ENCODE data around the gene EXOSC10. TPM values are rescaled to one million over a fixed set of nuclear protein-coding genes. Genes with fewer than 3 reads are reported as not detected.
"Not testable (repeated sequence)": the region's sequence is repeated elsewhere in the genome, so short reads cannot be mapped to it uniquely, and the experiment has no call there.

The EXOSC10 gene
- total RNA-seq, 1 experiment from 2014 or later, result 57.7 TPM

DNA sequence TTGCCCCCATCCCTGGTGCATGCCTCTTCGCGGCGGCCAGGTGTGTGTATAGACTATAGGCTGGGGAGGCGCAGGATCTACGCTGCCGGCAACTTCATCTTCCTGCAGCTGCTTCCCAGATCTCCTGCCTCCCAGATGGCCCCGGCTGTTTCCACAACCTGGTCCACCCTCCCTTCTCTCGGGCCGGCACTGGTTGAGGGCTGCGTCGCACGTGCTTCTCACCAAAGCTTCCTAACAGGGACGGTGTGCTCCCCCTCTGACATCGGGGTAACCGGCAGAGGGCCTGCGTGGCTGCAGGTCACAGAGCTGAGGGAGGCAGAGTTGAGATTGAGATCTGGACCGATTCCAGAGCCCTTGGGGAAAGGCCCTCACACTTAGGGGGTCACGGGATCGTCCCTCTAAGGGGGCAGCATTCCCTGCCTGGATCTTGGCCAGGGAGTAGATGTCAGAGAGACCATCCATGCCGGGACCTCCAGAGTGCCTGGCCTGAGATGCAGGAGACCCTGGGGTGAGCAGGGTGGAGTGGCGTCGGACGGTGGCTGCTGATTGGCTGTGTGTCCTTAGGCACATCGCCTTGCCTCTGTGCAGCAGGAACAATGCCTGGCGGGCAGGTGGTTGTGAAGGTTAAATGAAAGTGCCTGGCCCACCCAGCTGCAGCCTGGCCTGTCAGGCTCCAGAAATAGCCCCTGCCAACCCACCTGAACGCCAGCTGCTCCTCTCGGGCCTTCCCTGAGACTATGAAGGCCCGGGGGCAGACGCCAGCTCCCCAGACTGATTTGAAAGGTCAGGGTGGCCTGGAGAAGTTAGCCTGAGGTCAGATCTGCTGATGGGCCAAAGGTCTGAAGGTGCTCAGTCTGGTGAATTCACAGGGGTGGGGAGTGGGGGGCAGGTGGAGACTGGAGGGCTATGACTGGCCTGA is 46.6 kb downstream of the EXOSC10 start:
- BruUV-seq (replicated peaks), result no TSS peak
- POLR2A ChIA-PET (ENCODE audit: unreplicated experiment), result no interaction called here
- no peak overlapping the region for H2AFZ ChIP-seq

DNA sequence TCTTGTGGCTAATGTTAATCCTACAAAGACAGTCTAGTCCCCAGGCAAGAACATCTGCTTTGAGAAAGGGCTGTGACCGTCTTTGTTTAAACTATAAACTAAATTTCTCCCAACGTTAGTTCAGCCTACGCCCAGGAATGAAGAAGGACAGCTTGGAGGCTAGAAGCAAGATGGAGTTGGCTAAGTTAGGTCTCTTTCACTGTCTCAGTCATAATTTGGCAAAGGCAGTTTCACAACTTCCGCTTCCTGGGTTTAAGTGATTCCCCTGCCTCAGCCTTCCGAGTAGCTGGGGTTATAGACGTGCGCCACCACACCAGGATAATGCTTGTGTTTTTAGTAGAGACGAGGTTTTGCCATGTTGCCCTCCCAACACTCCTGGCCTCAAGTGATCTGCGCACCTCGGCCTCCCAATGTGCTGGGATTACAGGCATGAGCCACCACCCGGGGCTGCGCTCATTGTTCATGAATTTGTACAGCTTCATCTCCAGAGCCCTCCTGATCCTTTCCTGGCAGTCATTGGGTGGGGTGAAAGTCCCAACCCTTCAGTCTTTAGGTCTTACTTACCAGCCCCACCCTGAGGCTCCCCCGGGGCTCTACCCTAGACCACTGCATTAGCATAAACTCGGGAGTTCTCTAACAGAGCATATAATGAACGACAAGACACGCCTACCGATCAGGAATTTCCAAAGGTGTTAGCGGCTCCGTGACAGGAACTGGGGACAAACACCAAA is 47.7 kb downstream of the EXOSC10 start:
- no peaks in the 10 kb centered on the region for H3F3A ChIP-seq (ENCODE audit: insufficient read depth, low read depth)
- no peaks in the 10 kb centered on the region for H4K20me1 ChIP-seq (ENCODE audit: insufficient read depth)
- H3K27ac ChIP-seq, result no peak overlapping the region
- no peaks in the 10 kb centered on the region for H3K27me3 ChIP-seq (ENCODE audit: insufficient read depth, low read depth)
- ChIA-PET POLR2A (ENCODE audit: unreplicated experiment) (no interaction called here), CTCF (no interaction called here)
- no peaks in the 10 kb centered on the region for H3K36me3 ChIP-seq (ENCODE audit: low read depth)
- TF ChIP-seq CTCF (conservative IDR thresholded peaks at IDR 0.05) (no peak), EZH2 (IDR thresholded peaks at IDR 0.05; ENCODE audit: low read depth) (no peak)
- no peaks in the 10 kb centered on the region for H3K4me1 ChIP-seq (replicated peaks; ENCODE audit: insufficient read depth)
- H3K9me2 ChIP-seq (ENCODE audit: insufficient read depth), result no peaks in the 10 kb centered on the region
- H3K9me3 ChIP-seq (ENCODE audit: insufficient read depth, low read depth), result no peaks in the 10 kb centered on the region
- TSS peak; percentile 20 for BruUV-seq (replicated peaks)
- H3K4me3 ChIP-seq, result no peak overlapping the region
- H3K4me2 ChIP-seq, result no peak overlapping the region
- no peaks in the 10 kb centered on the region for H3K79me2 ChIP-seq (ENCODE audit: low read depth)
- intact Hi-C loops (cut with micrococcal nuclease; ENCODE audit: unreplicated experiment), result no loop called here
- no peak for DNase-seq
- no peak overlapping the region for H2AFZ ChIP-seq

More for the DNA sequence above, 46.6 kb downstream of the EXOSC10 start:
- H3K27ac ChIP-seq, result no peak overlapping the region
- no peaks in the 10 kb centered on the region for H3K79me2 ChIP-seq (ENCODE audit: low read depth)
- no peak overlapping the region for H3K4me2 ChIP-seq
- CTCF ChIA-PET, result no interaction called here
- no peaks in the 10 kb centered on the region for H3K9me2 ChIP-seq (ENCODE audit: insufficient read depth)
- H4K20me1 ChIP-seq (ENCODE audit: insufficient read depth), result no peaks in the 10 kb centered on the region
- H3K4me3 ChIP-seq, result no peak overlapping the region
- DNase-seq, result no peak
- TF ChIP-seq EZH2 (IDR thresholded peaks at IDR 0.05; ENCODE audit: low read depth), result no peak
- no peak for TF ChIP-seq CTCF (conservative IDR thresholded peaks at IDR 0.05)
- intact Hi-C loops (cut with micrococcal nuclease; ENCODE audit: unreplicated experiment), result no loop called here
- no peaks in the 10 kb centered on the region for H3K27me3 ChIP-seq (ENCODE audit: insufficient read depth, low read depth)
- H3K36me3 ChIP-seq (ENCODE audit: low read depth), result no peaks in the 10 kb centered on the region
- H3K9me3 ChIP-seq (ENCODE audit: insufficient read depth, low read depth), result no peaks in the 10 kb centered on the region
- H3F3A ChIP-seq (ENCODE audit: insufficient read depth, low read depth), result no peaks in the 10 kb centered on the region
- H3K4me1 ChIP-seq (replicated peaks; ENCODE audit: insufficient read depth), result no peaks in the 10 kb centered on the region

DNA sequence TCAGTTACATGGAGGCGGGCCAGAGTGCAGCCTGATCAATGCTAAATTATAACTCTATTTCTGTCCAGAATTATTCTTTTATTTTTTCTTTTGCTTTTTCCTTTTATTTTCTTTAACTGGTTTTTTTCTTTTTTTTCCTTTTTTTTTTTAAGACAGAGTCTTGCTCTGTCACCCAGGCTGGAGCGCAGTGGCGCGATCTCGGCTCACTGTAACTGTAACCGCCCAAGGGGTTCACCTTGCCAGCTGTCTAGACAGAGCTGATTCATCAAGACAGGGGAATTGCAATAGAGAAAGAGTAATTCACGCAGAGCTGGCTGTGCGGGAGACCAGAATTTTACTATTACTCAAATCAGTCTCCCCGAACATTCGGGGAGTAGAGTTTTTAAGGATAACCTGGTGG is 48.5 kb downstream of the EXOSC10 start:
- H2AFZ ChIP-seq; DNase-seq; H4K20me1 ChIP-seq (ENCODE audit: insufficient read depth); H3K27me3 ChIP-seq (ENCODE audit: insufficient read depth, low read depth); H3K27ac ChIP-seq; POLR2A ChIA-PET (ENCODE audit: unreplicated experiment); BruUV-seq (replicated peaks); intact Hi-C loops (cut with micrococcal nuclease; ENCODE audit: unreplicated experiment); H3K4me1 ChIP-seq (replicated peaks; ENCODE audit: insufficient read depth); H3K4me3 ChIP-seq; H3K4me2 ChIP-seq; H3K79me2 ChIP-seq (ENCODE audit: low read depth); H3F3A ChIP-seq (ENCODE audit: insufficient read depth, low read depth); H3K9me3 ChIP-seq (ENCODE audit: insufficient read depth, low read depth); H3K9me2 ChIP-seq (ENCODE audit: insufficient read depth); H3K36me3 ChIP-seq (ENCODE audit: low read depth); CTCF ChIA-PET: not testable (repeated sequence)

All from PC-9 (cell line).